Progenitor cell of endocrine pancreas (in vitro differentiated cells): ENCODE data around the gene RPS6KL1. TPM values are rescaled to one million over a fixed set of nuclear protein-coding genes. Genes with fewer than 3 reads are reported as not detected.

ENCODE experiments used
- DNase-seq: peaks from one replicate; pipeline ENCODE4 v3.0.0; 2021; ENCODE audit warnings: low spot score; ENCODE audit not compliant: unreplicated experiment
- H3K27ac Mint-ChIP-seq: 2 replicates; pipeline ENCODE4 v1.8.0; 2021; ENCODE audit warnings: mild to moderate bottlenecking, moderate library complexity, mixed read lengths
- H3K27me3 Mint-ChIP-seq: 2 replicates; pipeline ENCODE4 v1.8.0; 2021; ENCODE audit warnings: mixed read lengths
- H3K36me3 Mint-ChIP-seq: 2 replicates; pipeline ENCODE4 v1.8.0; 2022; ENCODE audit warnings: mixed read lengths; ENCODE audit not compliant: insufficient read depth
- H3K4me1 Mint-ChIP-seq: 2 replicates; pipeline ENCODE4 v1.8.0; 2021; ENCODE audit warnings: low read depth, mixed read lengths
- H3K4me3 Mint-ChIP-seq: 2 replicates; pipeline ENCODE4 v1.8.0; 2021; ENCODE audit warnings: low read depth, mild to moderate bottlenecking, moderate library complexity, mixed read lengths
- H3K9me3 Mint-ChIP-seq: 2 replicates; pipeline ENCODE4 v1.8.0; 2021; ENCODE audit warnings: low read depth, mixed read lengths
- total RNA-seq: library from RNA; stranded (reverse); gene quantifications from 2 replicates; pipeline ENCODE4 v1.2.1, GENCODE V29; 2021
- TF ChIP-seq, protein P1 (sequence below): fragments of 200-600 bp; sonication (generic); IDR thresholded peaks from one replicate; pipeline ENCODE4 v1.5.0; 2021; ENCODE audit warnings: antibody characterized with exemption, mild to moderate bottlenecking; ENCODE audit not compliant: unreplicated experiment

The RPS6KL1 gene
- total RNA-seq, 1 donor from 2014 or later: 3.5 TPM

- no peak for DNase-seq
- H3K27ac Mint-ChIP-seq: no peak overlapping the region
- H3K9me3 Mint-ChIP-seq: no peaks in the 10 kb centered on the region
- peaks cover 8% of the 10 kb centered on the region for H3K4me1 Mint-ChIP-seq
- no peaks in the 10 kb centered on the region for H3K36me3 Mint-ChIP-seq
- TF ChIP-seq, protein P1, sequence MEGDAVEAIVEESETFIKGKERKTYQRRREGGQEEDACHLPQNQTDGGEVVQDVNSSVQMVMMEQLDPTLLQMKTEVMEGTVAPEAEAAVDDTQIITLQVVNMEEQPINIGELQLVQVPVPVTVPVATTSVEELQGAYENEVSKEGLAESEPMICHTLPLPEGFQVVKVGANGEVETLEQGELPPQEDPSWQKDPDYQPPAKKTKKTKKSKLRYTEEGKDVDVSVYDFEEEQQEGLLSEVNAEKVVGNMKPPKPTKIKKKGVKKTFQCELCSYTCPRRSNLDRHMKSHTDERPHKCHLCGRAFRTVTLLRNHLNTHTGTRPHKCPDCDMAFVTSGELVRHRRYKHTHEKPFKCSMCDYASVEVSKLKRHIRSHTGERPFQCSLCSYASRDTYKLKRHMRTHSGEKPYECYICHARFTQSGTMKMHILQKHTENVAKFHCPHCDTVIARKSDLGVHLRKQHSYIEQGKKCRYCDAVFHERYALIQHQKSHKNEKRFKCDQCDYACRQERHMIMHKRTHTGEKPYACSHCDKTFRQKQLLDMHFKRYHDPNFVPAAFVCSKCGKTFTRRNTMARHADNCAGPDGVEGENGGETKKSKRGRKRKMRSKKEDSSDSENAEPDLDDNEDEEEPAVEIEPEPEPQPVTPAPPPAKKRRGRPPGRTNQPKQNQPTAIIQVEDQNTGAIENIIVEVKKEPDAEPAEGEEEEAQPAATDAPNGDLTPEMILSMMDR: no peak
- no peak overlapping the region for H3K4me3 Mint-ChIP-seq
- peaks cover 54% of the 10 kb centered on the region for H3K27me3 Mint-ChIP-seq
Observed at GRCh38 chr14:74959596-74960180, 36.6 kb upstream of the RPS6KL1 start.

DNA sequence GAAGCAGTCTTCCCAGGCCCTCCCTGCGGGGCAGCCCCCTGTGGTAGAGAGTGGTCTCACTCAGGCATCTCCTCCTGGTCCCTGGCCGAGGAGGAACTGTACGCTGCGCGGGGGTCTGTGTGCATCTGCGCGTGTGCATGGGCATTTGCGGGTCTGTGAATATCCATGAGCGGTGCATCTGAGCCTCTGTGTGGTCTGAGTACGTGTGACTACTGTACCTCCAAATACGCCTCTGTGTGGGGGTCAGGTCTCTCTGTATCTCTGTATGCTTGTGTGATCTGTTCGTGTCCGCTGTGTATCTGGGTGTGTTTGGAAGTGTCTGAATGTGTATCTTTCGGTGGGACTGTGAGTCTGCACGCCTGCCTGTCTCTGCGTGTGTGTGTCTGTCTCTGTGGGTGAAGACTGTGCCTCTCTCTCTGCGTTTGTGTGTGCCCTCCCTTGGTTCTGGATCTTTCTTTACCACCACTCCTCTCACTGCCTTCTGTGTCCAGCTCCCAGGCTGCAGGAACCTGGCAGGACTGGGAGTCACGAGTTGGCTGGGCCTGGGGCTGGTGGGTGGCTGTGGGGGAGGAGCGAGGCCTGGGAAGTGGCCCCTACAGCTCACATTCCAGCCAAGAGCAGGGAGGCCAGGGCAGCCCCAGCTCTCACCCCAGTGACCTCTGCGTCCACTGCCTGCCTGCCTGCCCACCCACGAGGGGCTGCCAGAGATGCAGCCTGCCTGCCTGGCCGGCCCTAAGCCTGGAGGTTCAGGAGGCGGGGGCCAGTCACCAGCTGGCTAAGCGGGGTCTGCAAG is 33.4 kb upstream of the RPS6KL1 start:
- peaks cover 13% of the 10 kb centered on the region for H3K4me1 Mint-ChIP-seq
- H3K36me3 Mint-ChIP-seq: no peaks in the 10 kb centered on the region
- no peaks in the 10 kb centered on the region for H3K9me3 Mint-ChIP-seq
- H3K4me3 Mint-ChIP-seq: peak overlapping the region; percentile 9
- no peak for DNase-seq
- TF ChIP-seq, protein P1: no peak
- peak overlapping the region; percentile 26 for H3K27ac Mint-ChIP-seq
- peaks cover 30% of the 10 kb centered on the region for H3K27me3 Mint-ChIP-seq

DNA sequence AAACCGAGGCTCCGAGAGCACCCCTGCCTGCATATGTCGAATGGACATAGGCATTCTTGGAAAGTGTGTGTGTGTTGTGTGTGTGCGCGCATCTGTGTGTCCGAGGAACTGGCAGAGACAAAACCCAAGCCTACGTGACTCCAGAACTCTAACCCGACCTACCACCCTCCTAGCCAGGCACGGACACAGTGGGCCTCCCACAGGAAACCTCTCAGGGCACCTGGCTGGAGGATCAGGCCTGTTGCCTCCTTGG is 32.9 kb upstream of the RPS6KL1 start:
- no peak overlapping the region for H3K4me3 Mint-ChIP-seq
- no peak overlapping the region for H3K27ac Mint-ChIP-seq
- no peak for DNase-seq
- H3K9me3 Mint-ChIP-seq: no peaks in the 10 kb centered on the region
- H3K36me3 Mint-ChIP-seq: no peaks in the 10 kb centered on the region
- peaks cover 25% of the 10 kb centered on the region for H3K27me3 Mint-ChIP-seq
- H3K4me1 Mint-ChIP-seq: peaks cover 18% of the 10 kb centered on the region
- TF ChIP-seq, protein P1: no peak

GRCh38 chr14:74955229-74956026 is 32.4 kb upstream of the RPS6KL1 start, which contains the start of gene PGF:
Gene PGF, minus strand, starts transcription at chr14:74955597. Its CDS starts 355 bp downstream, at chr14:74955242.
- TF ChIP-seq, protein P1: peak; percentile 24
- peak; percentile 37 for DNase-seq
- peak within 1 kb of the TSS; percentile 16 for H3K4me3 Mint-ChIP-seq
- H3K27me3 Mint-ChIP-seq: peaks cover 24% of the 10 kb centered on the region
- H3K9me3 Mint-ChIP-seq: no peaks in the 10 kb centered on the region
- H3K36me3 Mint-ChIP-seq: no peaks in the 10 kb centered on the region
- peaks cover 23% of the 10 kb centered on the region for H3K4me1 Mint-ChIP-seq
- H3K27ac Mint-ChIP-seq: no peak within 1 kb of the TSS

DNA sequence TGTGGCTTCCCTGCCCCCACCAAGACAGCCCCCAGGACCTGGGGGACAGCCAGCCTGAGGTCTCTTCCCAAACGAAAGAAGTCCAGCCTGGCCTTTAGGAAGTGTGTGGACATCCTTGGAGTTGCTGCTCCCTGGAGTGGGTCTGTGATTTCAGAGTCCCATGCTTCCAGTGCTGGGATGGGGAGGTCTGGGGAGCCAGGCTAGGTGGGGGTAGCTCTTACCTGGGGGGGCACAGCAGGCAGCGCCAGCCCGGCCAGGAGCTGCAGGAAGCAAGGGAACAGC is 31.8 kb upstream of the RPS6KL1 start:
- no peak for DNase-seq
- peak overlapping the region; percentile 16 for H3K4me3 Mint-ChIP-seq
- no peak overlapping the region for H3K27ac Mint-ChIP-seq
- H3K9me3 Mint-ChIP-seq: no peaks in the 10 kb centered on the region
- peaks cover 25% of the 10 kb centered on the region for H3K27me3 Mint-ChIP-seq
- TF ChIP-seq, protein P1: no peak
- H3K4me1 Mint-ChIP-seq: peaks cover 28% of the 10 kb centered on the region
- H3K36me3 Mint-ChIP-seq: no peaks in the 10 kb centered on the region
